A549 (cell line): ENCODE measurements around the gene TUFM. TPM values are rescaled to one million over a fixed set of nuclear protein-coding genes. Genes with fewer than 3 reads are reported as not detected.

ENCODE experiments used
- ATAC-seq, 2 experiments: fragments of 200-7000 bp in 1 of 2; fragments of >200 bp in 1 of 2; cut with Nextera tagmentation in 1 of 2; cut with Tn5 transposase in 1 of 2; 3 replicates each; pipeline versions ENCODE4 v1.8.0 to v1.9.1; 2018 to 2020; ENCODE audit warnings: mild to moderate bottlenecking in 1 of 2, moderate library complexity in 1 of 2
- CTCF ChIA-PET: fragments of 300-600 bp; sonication (Branson Sonifier 250); formaldehyde crosslinking; extraction: SDS; loops from one replicate; lab custom pipeline; 2021; ENCODE audit warnings: antibody characterized with exemption, inconsistent platforms; lab: Yijun Ruan, JAX
- POLR2A ChIA-PET: fragments of 350-600 bp; formaldehyde crosslinking; extraction: SDS; loops from one replicate; lab custom pipeline; 2021; ENCODE audit warnings: antibody characterized with exemption, inconsistent platforms; lab: Yijun Ruan, JAX
- DNase-seq, 2 experiments: peaks; one replicate each; pipeline versions ENCODE4 v3.0.0 to v3.0.0-alpha.2; 2011 to 2016; ENCODE audit warnings: low read depth in 1 of 2, low spot score in 1 of 2
- FAIRE-seq: peaks from 2 replicates; lab custom pipeline; 2011; peaks lifted over from hg19 to GRCh38; lab: Jason Lieb, UNC
- H3K27ac ChIP-seq, 2 experiments: fragments of >200 bp; sonication (Bioruptor Twin); formaldehyde crosslinking; 3 replicates each; pipeline ENCODE4 v1.5.1; 2016 to 2017
- H3K4me1 ChIP-seq: fragments of >200 bp; sonication (Bioruptor Twin); formaldehyde crosslinking; 3 replicates; pipeline ENCODE4 v1.6.1; 2016
- H3K4me2 ChIP-seq: fragments of >200 bp; sonication (Bioruptor Twin); formaldehyde crosslinking; 3 replicates; pipeline ENCODE4 v1.6.1; 2016
- H3K4me3 ChIP-seq: fragments of >200 bp; sonication (Bioruptor Twin); formaldehyde crosslinking; 3 replicates; pipeline ENCODE4 v1.5.1; 2016
- H3K9me3 ChIP-seq: fragments of >200 bp; sonication (Bioruptor Twin); formaldehyde crosslinking; 3 replicates; pipeline ENCODE4 v1.6.1; 2016
- BHLHE40 ChIP-seq: IDR thresholded peaks from 2 replicates; pipeline ENCODE4 v1.6.1; 2012; ENCODE audit warnings: low read depth, low read length, inconsistent platforms
- CBX2 ChIP-seq: fragments of 200-600 bp; sonication (generic); IDR thresholded peaks from 2 replicates; pipeline ENCODE4 v1.6.1; 2016; ENCODE audit warnings: low read depth, mild to moderate bottlenecking, borderline replicate concordance
- CBX8 ChIP-seq: fragments of 200-600 bp; sonication (generic); IDR thresholded peaks from 2 replicates; pipeline ENCODE4 v1.6.1; 2016
- CEBPB ChIP-seq, 2 experiments: fragments of >200 bp in 1 of 2; sonication (Bioruptor Twin) in 1 of 2; formaldehyde crosslinking in 1 of 2; IDR thresholded peaks; 2 replicates each; pipeline ENCODE4 v1.6.1; 2012 to 2016
- CHD2 ChIP-seq: fragments of 150-350 bp; IDR thresholded peaks from 2 replicates; pipeline ENCODE4 v1.6.1; 2014; ENCODE audit warnings: low read length; ENCODE audit not compliant: partially characterized antibody
- EHF ChIP-seq: fragments of 250-450 bp; sonication (Bioruptor Pico); IDR thresholded peaks from 2 replicates; pipeline ENCODE4 v1.5.0; 2020; ENCODE audit warnings: mild to moderate bottlenecking
- EHMT2 ChIP-seq: fragments of 200-600 bp; sonication (generic); IDR thresholded peaks from 2 replicates; pipeline ENCODE4 v1.6.1; 2016; ENCODE audit warnings: antibody characterized with exemption, low read depth, mild to moderate bottlenecking, moderate library complexity
- FOSB ChIP-seq: fragments of 250-450 bp; sonication (Bioruptor Pico); IDR thresholded peaks from 2 replicates; pipeline ENCODE4 v1.5.0; 2020; ENCODE audit warnings: mild to moderate bottlenecking, moderate library complexity
- FOSL2 ChIP-seq, 2 experiments: fragments of 450-650 bp in 1 of 2; fragments of >200 bp in 1 of 2; sonication (Bioruptor Twin) in 1 of 2; formaldehyde crosslinking; IDR thresholded peaks; 2 replicates each; pipeline versions ENCODE4 v1.5.0 to v1.6.1; 2016 to 2020; ENCODE audit warnings: mild to moderate bottlenecking in 1 of 2, moderate library complexity in 1 of 2
- HDAC2 ChIP-seq: fragments of 200-600 bp; sonication (generic); IDR thresholded peaks from 2 replicates; pipeline ENCODE4 v1.6.1; 2016
- HOXA7 ChIP-seq: fragments of 250-450 bp; sonication (Bioruptor Pico); IDR thresholded peaks from 2 replicates; pipeline ENCODE4 v1.5.0; 2020; ENCODE audit warnings: mild to moderate bottlenecking, moderate library complexity
- HOXB5 ChIP-seq: fragments of 250-450 bp; sonication (Bioruptor Pico); IDR thresholded peaks from 2 replicates; pipeline ENCODE4 v1.5.0; 2020; ENCODE audit warnings: mild to moderate bottlenecking, moderate library complexity
- JUNB ChIP-seq: fragments of >200 bp; sonication (Bioruptor Twin); formaldehyde crosslinking; IDR thresholded peaks from 2 replicates; pipeline ENCODE4 v1.6.1; 2016
- KDM1A ChIP-seq: fragments of 200-600 bp; sonication (generic); IDR thresholded peaks from 2 replicates; pipeline ENCODE4 v1.6.1; 2016; ENCODE audit warnings: low read depth, mild to moderate bottlenecking
- MAFK ChIP-seq: fragments of 450-650 bp; IDR thresholded peaks from 2 replicates; pipeline ENCODE4 v1.6.1; 2014; ENCODE audit not compliant: partially characterized antibody
- MAZ ChIP-seq: fragments of 150-350 bp; IDR thresholded peaks from 2 replicates; pipeline ENCODE4 v1.6.1; 2014; ENCODE audit warnings: antibody characterized with exemption, low read depth, low read length, borderline replicate concordance
- MYC ChIP-seq: IDR thresholded peaks from 2 replicates; pipeline ENCODE4 v1.6.1; 2012; ENCODE audit warnings: mild to moderate bottlenecking, inconsistent platforms, low read length, improper control_type of control experiment, borderline replicate concordance
- NFE2L2 ChIP-seq: fragments of 150-350 bp; conservative IDR thresholded peaks from 2 replicates; pipeline ENCODE4 v1.6.1; 2014; ENCODE audit warnings: low read length
- NR3C1 ChIP-seq: fragments of >200 bp; sonication (Bioruptor Twin); formaldehyde crosslinking; IDR thresholded peaks from 3 replicates; pipeline ENCODE4 v1.6.1; 2017
- POLR2A ChIP-seq: IDR thresholded peaks from 2 replicates; pipeline ENCODE4 v1.6.1; 2012; ENCODE audit warnings: mild to moderate bottlenecking, low read length
- POLR2AphosphoS2 ChIP-seq: conservative IDR thresholded peaks from 2 replicates; pipeline ENCODE4 v1.6.1; 2012; ENCODE audit warnings: low read length, improper control_type of control experiment, inconsistent platforms
- RAD21 ChIP-seq, 2 experiments: fragments of >200 bp in 1 of 2; sonication (Bioruptor Twin) in 1 of 2; formaldehyde crosslinking in 1 of 2; IDR thresholded peaks in 1 of 2; conservative IDR thresholded peaks in 1 of 2; 2 replicates in 1 of 2; 3 replicates in 1 of 2; pipeline ENCODE4 v1.6.1; 2012 to 2018; ENCODE audit warnings: inconsistent platforms in 1 of 2
- RARB ChIP-seq: fragments of 250-450 bp; sonication (Bioruptor Pico); IDR thresholded peaks from 2 replicates; pipeline ENCODE4 v1.8.0; 2021; ENCODE audit warnings: mild to moderate bottlenecking, moderate library complexity
- RCOR1 ChIP-seq: fragments of 150-350 bp; IDR thresholded peaks from 2 replicates; pipeline ENCODE4 v1.6.1; 2014; ENCODE audit warnings: antibody characterized with exemption, low read length, low read depth
- RNF2 ChIP-seq: fragments of 200-600 bp; sonication (generic); IDR thresholded peaks from 2 replicates; pipeline ENCODE4 v1.6.1; 2016; ENCODE audit warnings: low read depth, mild to moderate bottlenecking, antibody characterized with exemption, moderate library complexity, borderline replicate concordance
- SREBF2 ChIP-seq: fragments of 450-650 bp; IDR thresholded peaks from 2 replicates; pipeline ENCODE4 v1.6.1; 2014; ENCODE audit warnings: mild to moderate bottlenecking, moderate library complexity
- TP53 ChIP-seq: fragments of 250-450 bp; sonication (Bioruptor Pico); IDR thresholded peaks from 2 replicates; pipeline ENCODE4 v1.5.0; 2021; ENCODE audit warnings: mild to moderate bottlenecking, moderate library complexity
- ZC3H11A ChIP-seq: fragments of 450-650 bp; IDR thresholded peaks from 2 replicates; pipeline ENCODE4 v1.6.1; 2014; ENCODE audit warnings: antibody characterized with exemption, mild to moderate bottlenecking
- ZNF302 ChIP-seq: fragments of 250-450 bp; sonication (Bioruptor Pico); IDR thresholded peaks from 2 replicates; pipeline ENCODE4 v1.9.0; 2021; ENCODE audit warnings: inconsistent platforms, mild to moderate bottlenecking, moderate library complexity
- WGBS: methylation state at CpG from one replicate; pipeline ENCODE4 v1.1.6; 2017; ENCODE audit errors: missing lambda C conversion rate; 5-methylcytosine and 5-hydroxymethylcytosine counted together
- polyA minus RNA-seq: library from RNA; depleted of rRNA, polyadenylated mRNA; stranded (reverse); fragments of >200 nt; gene quantifications from 2 replicates; pipeline ENCODE4 v1.2.3, GENCODE V29; 2011; rRNA and poly(A)+ RNA removed
- polyA plus RNA-seq, 4 experiments: library from polyadenylated mRNA; depleted of rRNA in 3 of 4; stranded (reverse); fragments of >200 nt; fragmentation: RNase III in 1 of 4; extraction: RNeasy Plus Mini Kit Qiagen cat#74134 plus additional on column Dnase treatment in 1 of 4; gene quantifications; 2 replicates in 3 of 4; 3 replicates in 1 of 4; pipeline ENCODE4 v1.2.3, GENCODE V29; 2011 to 2017
- TF ChIP-seq, protein P1 (sequence below): fragments of 200-600 bp; sonication (generic); IDR thresholded peaks from 2 replicates; pipeline ENCODE4 v1.6.1; 2016; ENCODE audit warnings: antibody characterized with exemption, mild to moderate bottlenecking, moderate library complexity
- TF ChIP-seq, protein P2 (sequence below): fragments of 250-450 bp; sonication (Bioruptor Pico); IDR thresholded peaks from 2 replicates; pipeline ENCODE4 v1.5.0; 2020; ENCODE audit warnings: low read depth, mild to moderate bottlenecking, moderate library complexity
- TF ChIP-seq, protein P3 (sequence below): fragments of 450-650 bp; IDR thresholded peaks from 2 replicates; pipeline ENCODE4 v1.6.1; 2014; ENCODE audit warnings: antibody characterized with exemption
- TF ChIP-seq, protein P4 (sequence below): IDR thresholded peaks from 2 replicates; pipeline ENCODE4 v1.6.1; 2012
- TF ChIP-seq, protein P5 (sequence below): fragments of >200 bp; sonication (Bioruptor Twin); formaldehyde crosslinking; IDR thresholded peaks from 3 replicates; pipeline ENCODE4 v1.6.1; 2016

TUFM gene
- 139 and 159 TPM in 2 replicates for polyA plus RNA-seq (2011; rRNA removed)
- 354 and 357 TPM in 2 replicates for polyA plus RNA-seq (2012; cell fraction: cytosol; rRNA removed)
- polyA plus RNA-seq (2012; cell fraction: nucleus; rRNA removed): 599 and 723 TPM in 2 replicates
- polyA plus RNA-seq (2017; fragmentation: RNase III; extraction: RNeasy Plus Mini Kit Qiagen cat#74134 plus additional on column Dnase treatment): 252 to 267 TPM (median 260 TPM) in 3 replicates
- polyA minus RNA-seq: 90.5 and 114 TPM in 2 replicates

DNA sequence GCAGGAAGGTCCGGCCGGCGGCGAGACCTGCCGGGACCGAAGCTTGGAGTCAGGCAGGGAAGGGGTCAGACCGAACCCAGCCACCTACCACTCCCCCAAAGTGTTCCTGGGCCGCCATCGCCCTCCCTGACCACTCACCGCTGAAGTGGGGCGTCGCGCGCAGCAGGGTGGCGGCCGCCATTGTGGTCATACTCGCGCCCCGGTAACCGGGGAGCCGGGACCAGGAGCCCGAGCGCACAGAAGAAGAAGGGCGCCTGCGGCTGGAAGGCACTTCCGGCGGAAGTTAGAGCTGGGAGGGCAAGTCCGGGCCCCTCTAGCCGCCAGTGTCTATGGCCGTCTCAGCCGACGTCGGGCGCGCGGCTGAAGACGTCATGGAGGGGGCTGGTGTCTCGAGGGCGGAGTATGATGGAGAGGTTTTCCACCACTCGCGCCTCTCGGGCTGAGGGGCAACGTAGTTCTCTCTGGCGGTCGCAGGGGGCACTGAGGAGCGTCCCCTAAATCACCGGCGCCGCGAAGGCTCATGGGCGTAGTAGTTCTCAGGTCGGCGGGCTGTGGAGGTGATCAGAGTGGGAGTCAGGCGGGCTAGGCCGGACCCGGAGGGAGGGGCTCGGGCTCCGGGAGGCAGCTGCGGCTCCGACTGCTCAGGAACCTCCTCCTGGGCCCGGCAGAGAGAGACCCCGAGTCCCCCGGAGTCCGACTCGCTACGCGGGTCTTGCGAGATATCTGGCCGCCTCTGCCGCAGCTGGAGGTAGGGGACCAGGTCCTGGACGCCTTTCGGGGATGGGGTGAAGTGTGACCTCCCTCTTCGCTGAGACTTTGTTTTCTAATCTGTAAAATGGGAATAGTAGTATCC is at the start of gene TUFM:
Gene TUFM (minus strand): TSS at position 269 of the 853 bp plus-strand sequence. CDS start 79 bp downstream, at position 190.
- 1% methylated on average over 27 of the region's 73 CpGs for WGBS
- ATAC-seq (peak; percentile 88 to 96), FAIRE-seq (peak; percentile 91), DNase-seq (peak; percentile 97 to 99)
- Histone ChIP-seq H3K4me1 (peaks cover 13% of the 10 kb centered on the region), H3K27ac (peak within 1 kb of the TSS; percentile 89 to 95), H3K4me2 (peak within 1 kb of the TSS; percentile 90), H3K9me3 (no peaks in the 10 kb centered on the region), H3K4me3 (peak within 1 kb of the TSS; percentile 74)
- POLR2A ChIA-PET: interaction anchor here (0.7 to 3.3 kb wide), 8 partner anchors 8 to 104 kb away, joined by 3 to 57 read pairs (median 4); partner anchors contain the start of genes ATXN2L, NFATC2IP and SH2B1
- CTCF ChIA-PET: interaction anchor here (0.9 to 6.6 kb wide), 12 partner anchors 9 to 130 kb away, joined by 3 to 49 read pairs (median 4); partner anchors contain the start of gene SH2B1
- TF ChIP-seq JUNB (no peak), HDAC2 (0 out of 2 replicates have a peak, but pooled peaks have one; percentile 63), TP53 (CRISPR knock-in tag) (peak; percentile 68; the same call in 1 of the 2 replicates), HOXA7 (no peak), RNF2 (no peak), CHD2 (no peak), POLR2A (peak; percentile 76), CBX8 (no peak), EHMT2 (no peak), RAD21 (conservative IDR thresholded peaks at IDR 0.05 in 1 of 2, IDR thresholded peaks at IDR 0.05 in 1 of 2) (peak; percentile 24 to 33; a peak in 3 of 5 replicates), FOSL2 (IDR thresholded peaks at IDR 0.05) (no peak), FOSL2 (CRISPR knock-in tag; IDR thresholded peaks at IDR 0.05) (no peak), ZC3H11A (no peak), NFE2L2 (no peak), MAFK (no peak), RCOR1 (no peak), CBX2 (no peak), HOXB5 (CRISPR knock-in tag) (no peak), KDM1A (peak; percentile 95; the same call in 1 of the 2 replicates), RARB (CRISPR knock-in tag) (no peak), POLR2AphosphoS2 (no peak), CEBPB (IDR thresholded peaks at IDR 0.05) (no peak), NR3C1 (no peak), BHLHE40 (no peak), FOSB (CRISPR knock-in tag) (no peak), SREBF2 (no peak), MYC (no peak), ZNF302 (CRISPR knock-in tag) (no peak), MAZ (no peak; the same call in 1 of the 2 replicates), EHF (CRISPR knock-in tag) (no peak)
- TF ChIP-seq, protein P1, sequence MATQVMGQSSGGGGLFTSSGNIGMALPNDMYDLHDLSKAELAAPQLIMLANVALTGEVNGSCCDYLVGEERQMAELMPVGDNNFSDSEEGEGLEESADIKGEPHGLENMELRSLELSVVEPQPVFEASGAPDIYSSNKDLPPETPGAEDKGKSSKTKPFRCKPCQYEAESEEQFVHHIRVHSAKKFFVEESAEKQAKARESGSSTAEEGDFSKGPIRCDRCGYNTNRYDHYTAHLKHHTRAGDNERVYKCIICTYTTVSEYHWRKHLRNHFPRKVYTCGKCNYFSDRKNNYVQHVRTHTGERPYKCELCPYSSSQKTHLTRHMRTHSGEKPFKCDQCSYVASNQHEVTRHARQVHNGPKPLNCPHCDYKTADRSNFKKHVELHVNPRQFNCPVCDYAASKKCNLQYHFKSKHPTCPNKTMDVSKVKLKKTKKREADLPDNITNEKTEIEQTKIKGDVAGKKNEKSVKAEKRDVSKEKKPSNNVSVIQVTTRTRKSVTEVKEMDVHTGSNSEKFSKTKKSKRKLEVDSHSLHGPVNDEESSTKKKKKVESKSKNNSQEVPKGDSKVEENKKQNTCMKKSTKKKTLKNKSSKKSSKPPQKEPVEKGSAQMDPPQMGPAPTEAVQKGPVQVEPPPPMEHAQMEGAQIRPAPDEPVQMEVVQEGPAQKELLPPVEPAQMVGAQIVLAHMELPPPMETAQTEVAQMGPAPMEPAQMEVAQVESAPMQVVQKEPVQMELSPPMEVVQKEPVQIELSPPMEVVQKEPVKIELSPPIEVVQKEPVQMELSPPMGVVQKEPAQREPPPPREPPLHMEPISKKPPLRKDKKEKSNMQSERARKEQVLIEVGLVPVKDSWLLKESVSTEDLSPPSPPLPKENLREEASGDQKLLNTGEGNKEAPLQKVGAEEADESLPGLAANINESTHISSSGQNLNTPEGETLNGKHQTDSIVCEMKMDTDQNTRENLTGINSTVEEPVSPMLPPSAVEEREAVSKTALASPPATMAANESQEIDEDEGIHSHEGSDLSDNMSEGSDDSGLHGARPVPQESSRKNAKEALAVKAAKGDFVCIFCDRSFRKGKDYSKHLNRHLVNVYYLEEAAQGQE: no peak
- TF ChIP-seq, protein P2, sequence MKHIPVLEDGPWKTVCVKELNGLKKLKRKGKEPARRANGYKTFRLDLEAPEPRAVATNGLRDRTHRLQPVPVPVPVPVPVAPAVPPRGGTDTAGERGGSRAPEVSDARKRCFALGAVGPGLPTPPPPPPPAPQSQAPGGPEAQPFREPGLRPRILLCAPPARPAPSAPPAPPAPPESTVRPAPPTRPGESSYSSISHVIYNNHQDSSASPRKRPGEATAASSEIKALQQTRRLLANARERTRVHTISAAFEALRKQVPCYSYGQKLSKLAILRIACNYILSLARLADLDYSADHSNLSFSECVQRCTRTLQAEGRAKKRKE (CRISPR knock-in tag): no peak
- TF ChIP-seq, protein P3, sequence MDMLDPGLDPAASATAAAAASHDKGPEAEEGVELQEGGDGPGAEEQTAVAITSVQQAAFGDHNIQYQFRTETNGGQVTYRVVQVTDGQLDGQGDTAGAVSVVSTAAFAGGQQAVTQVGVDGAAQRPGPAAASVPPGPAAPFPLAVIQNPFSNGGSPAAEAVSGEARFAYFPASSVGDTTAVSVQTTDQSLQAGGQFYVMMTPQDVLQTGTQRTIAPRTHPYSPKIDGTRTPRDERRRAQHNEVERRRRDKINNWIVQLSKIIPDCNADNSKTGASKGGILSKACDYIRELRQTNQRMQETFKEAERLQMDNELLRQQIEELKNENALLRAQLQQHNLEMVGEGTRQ: no peak
- TF ChIP-seq, protein P4, sequence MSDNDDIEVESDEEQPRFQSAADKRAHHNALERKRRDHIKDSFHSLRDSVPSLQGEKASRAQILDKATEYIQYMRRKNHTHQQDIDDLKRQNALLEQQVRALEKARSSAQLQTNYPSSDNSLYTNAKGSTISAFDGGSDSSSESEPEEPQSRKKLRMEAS: peak; percentile 66
- TF ChIP-seq, protein P5, sequence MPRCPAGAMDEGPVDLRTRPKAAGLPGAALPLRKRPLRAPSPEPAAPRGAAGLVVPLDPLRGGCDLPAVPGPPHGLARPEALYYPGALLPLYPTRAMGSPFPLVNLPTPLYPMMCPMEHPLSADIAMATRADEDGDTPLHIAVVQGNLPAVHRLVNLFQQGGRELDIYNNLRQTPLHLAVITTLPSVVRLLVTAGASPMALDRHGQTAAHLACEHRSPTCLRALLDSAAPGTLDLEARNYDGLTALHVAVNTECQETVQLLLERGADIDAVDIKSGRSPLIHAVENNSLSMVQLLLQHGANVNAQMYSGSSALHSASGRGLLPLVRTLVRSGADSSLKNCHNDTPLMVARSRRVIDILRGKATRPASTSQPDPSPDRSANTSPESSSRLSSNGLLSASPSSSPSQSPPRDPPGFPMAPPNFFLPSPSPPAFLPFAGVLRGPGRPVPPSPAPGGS: peak; percentile 54; the same call in 2 of the 3 replicates
